Measurements from ENCODE around the gene AUTS2. TPM values are rescaled to one million over a fixed set of nuclear protein-coding genes. Genes with fewer than 3 reads are reported as not detected.

Gene AUTS2
- total RNA-seq, 1 experiment from 2014 or later, result 2.5 TPM

DNA sequence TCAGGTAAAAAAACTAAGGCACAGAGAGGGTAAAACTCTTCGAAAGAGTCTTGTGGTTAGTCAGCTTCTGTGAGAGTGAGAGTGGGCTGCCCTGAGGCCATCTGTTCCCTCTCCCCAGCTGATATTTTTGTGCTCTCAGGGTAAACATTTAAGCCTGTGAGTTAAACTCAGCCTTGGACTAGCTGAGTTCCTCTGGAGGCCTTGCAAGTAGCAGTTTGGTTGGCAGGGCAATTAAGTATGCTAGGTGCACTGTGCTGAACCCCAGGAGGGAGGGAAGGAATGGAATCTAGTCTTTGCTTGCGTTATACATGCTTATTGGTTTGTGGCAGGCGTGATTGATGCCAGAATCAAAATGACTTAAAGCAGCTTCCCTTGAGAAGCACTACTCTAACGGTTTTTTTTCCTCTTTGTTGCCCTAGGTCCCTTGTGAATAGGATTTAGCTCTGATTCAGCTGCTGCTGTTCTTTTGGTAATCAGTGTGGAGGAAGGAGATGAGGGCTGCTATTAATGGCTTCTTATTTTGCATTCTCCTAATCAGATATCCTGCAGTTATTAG lies 140.2 kb downstream of the AUTS2 start:
- intact Hi-C loops (cut with micrococcal nuclease; ENCODE audit: unreplicated experiment), result no loop called here
- no peak for DNase-seq (ENCODE audit: low read depth, low spot score)
- ATAC-seq, result 0 out of 2 replicates have a peak, but pooled peaks have one; percentile 26
- in situ Hi-C loops (cut with HindIII; ENCODE audit: low pct_unique_long_range_greater_than_20kb, low sequenced_read_pairs), result no loop called here
- no peaks in the 10 kb centered on the region for H3K27me3 ChIP-seq (ENCODE audit: control insufficient read depth, insufficient read depth, low read length)
- no peaks in the 10 kb centered on the region for H3K9me3 ChIP-seq (ENCODE audit: control insufficient read depth, insufficient read depth, low read depth, low read length)
- POLR2A ChIA-PET, result no interaction called here
- no peaks in the 10 kb centered on the region for H3K4me1 ChIP-seq (ENCODE audit: control insufficient read depth, insufficient read depth, low read length)
- CTCF ChIA-PET, result no interaction called here
- BruUV-seq (replicated peaks), result no TSS peak
- H3K27ac ChIP-seq (ENCODE audit: low read length), result no peak overlapping the region
- no peaks in the 10 kb centered on the region for H3K36me3 ChIP-seq (ENCODE audit: control insufficient read depth, insufficient read depth, low read length)
- no peak for TF ChIP-seq POLR2AphosphoS5 (IDR thresholded peaks at IDR 0.05; ENCODE audit: low read depth, low read length)
- no peak for TF ChIP-seq REST (IDR thresholded peaks at IDR 0.05; ENCODE audit: insufficient read depth in 1 of 2, low read depth in 2 of 2, low read length in 1 of 2)
- TF ChIP-seq, protein P1, sequence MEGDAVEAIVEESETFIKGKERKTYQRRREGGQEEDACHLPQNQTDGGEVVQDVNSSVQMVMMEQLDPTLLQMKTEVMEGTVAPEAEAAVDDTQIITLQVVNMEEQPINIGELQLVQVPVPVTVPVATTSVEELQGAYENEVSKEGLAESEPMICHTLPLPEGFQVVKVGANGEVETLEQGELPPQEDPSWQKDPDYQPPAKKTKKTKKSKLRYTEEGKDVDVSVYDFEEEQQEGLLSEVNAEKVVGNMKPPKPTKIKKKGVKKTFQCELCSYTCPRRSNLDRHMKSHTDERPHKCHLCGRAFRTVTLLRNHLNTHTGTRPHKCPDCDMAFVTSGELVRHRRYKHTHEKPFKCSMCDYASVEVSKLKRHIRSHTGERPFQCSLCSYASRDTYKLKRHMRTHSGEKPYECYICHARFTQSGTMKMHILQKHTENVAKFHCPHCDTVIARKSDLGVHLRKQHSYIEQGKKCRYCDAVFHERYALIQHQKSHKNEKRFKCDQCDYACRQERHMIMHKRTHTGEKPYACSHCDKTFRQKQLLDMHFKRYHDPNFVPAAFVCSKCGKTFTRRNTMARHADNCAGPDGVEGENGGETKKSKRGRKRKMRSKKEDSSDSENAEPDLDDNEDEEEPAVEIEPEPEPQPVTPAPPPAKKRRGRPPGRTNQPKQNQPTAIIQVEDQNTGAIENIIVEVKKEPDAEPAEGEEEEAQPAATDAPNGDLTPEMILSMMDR (IDR thresholded peaks at IDR 0.05), result no peak
- TF ChIP-seq TCF7L2 (IDR thresholded peaks at IDR 0.05; ENCODE audit: low read depth, low read length), result no peak
- H3K4me3 ChIP-seq (ENCODE audit: low read depth in 2 of 2, low read length in 2 of 2), result no peak overlapping the region

- H3K9me3 ChIP-seq (ENCODE audit: control insufficient read depth, insufficient read depth, low read depth, low read length), result no peaks in the 10 kb centered on the region
- POLR2A ChIA-PET, result no interaction called here
- BruUV-seq (replicated peaks), result no TSS peak
- H3K36me3 ChIP-seq (ENCODE audit: control insufficient read depth, insufficient read depth, low read length), result no peaks in the 10 kb centered on the region
- DNase-seq (ENCODE audit: low read depth, low spot score) (no peak), ATAC-seq (no peak)
- in situ Hi-C loops (cut with HindIII; ENCODE audit: low pct_unique_long_range_greater_than_20kb, low sequenced_read_pairs), result no loop called here
- no peak overlapping the region for H3K27ac ChIP-seq (ENCODE audit: low read length)
- no peak overlapping the region for H3K4me3 ChIP-seq (ENCODE audit: low read depth in 2 of 2, low read length in 2 of 2)
- CTCF ChIA-PET, result no interaction called here
- no peaks in the 10 kb centered on the region for H3K4me1 ChIP-seq (ENCODE audit: control insufficient read depth, insufficient read depth, low read length)
- no peak for TF ChIP-seq REST (IDR thresholded peaks at IDR 0.05; ENCODE audit: insufficient read depth in 1 of 2, low read depth in 2 of 2, low read length in 1 of 2)
- TF ChIP-seq POLR2AphosphoS5 (IDR thresholded peaks at IDR 0.05; ENCODE audit: low read depth, low read length), result no peak
- no peak for TF ChIP-seq SIN3A (IDR thresholded peaks at IDR 0.05; ENCODE audit: borderline replicate concordance, insufficient read depth, low read depth, low read length)
- TF ChIP-seq, protein P1 (IDR thresholded peaks at IDR 0.05), result no peak
- TF ChIP-seq TCF7L2 (IDR thresholded peaks at IDR 0.05; ENCODE audit: low read depth, low read length), result no peak
- no peaks in the 10 kb centered on the region for H3K27me3 ChIP-seq (ENCODE audit: control insufficient read depth, insufficient read depth, low read length)
- intact Hi-C loops (cut with micrococcal nuclease; ENCODE audit: unreplicated experiment), result no loop called here
These were observed 140.9 kb downstream of the AUTS2 start for GRCh38 chr7:69739190-69739589.

Data from Panc1 (cell line).